ENCODE measurements around the gene CCDC83. TPM values are rescaled to one million over a fixed set of nuclear protein-coding genes. Genes with fewer than 3 reads are reported as not detected.

CCDC83 gene
- total RNA-seq, 2 experiments from 2014 or later = not detected

DNA sequence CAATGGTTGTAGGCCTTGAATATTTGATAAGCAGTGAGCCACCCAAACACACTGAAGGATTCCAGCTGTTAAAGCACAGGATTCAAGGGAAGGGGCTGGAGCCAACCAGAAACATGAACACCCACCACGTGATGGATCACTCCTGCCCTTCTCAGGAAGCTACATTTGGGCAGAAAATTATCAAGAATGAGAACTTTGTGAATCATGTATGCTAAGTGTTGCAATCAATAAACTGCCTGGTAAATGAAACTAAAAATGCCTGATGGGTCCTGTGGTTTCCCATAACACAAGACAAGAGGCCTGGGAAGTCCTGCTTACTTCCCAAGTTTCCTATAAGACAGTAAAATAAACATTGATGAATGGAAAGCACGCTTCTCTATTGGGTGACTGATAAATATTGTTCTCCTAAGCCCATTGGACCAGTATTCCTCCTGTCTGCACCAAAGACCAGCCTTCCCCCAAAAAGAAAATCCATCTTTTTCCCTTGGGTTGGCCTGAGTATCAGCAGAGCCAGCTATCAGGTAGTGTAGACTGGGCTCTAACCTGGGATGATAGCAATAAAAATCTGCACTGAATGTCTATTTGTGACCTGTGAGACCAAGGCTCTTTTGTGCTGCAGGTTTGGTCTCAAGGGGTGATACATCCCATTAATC is 98.4 kb downstream of the CCDC83 start:
- H3K9me3 Mint-ChIP-seq (ENCODE audit: low read depth) = peaks cover 26% of the 10 kb centered on the region
- ATAC-seq = no peak
- DNase-seq = no peak
- intact Hi-C loops (cut with DNase I, micrococcal nuclease) = no loop called here
- H3K4me1 Mint-ChIP-seq = peaks cover 17% of the 10 kb centered on the region
- POLR2A ChIA-PET = no interaction called here
- H3K4me3 Mint-ChIP-seq = no peak overlapping the region
- CTCF ChIA-PET = interaction anchor here (0.7 to 1.4 kb wide), 3 partner anchors 11 to 348 kb away, joined by 3 to 4 read pairs (median 3); partner anchors contain the start of gene HIKESHI
- no peak overlapping the region for H3K27ac Mint-ChIP-seq
- H3K36me3 Mint-ChIP-seq (ENCODE audit: low read depth) = peaks cover 57% of the 10 kb centered on the region
- no peaks in the 10 kb centered on the region for H3K27me3 Mint-ChIP-seq

DNA sequence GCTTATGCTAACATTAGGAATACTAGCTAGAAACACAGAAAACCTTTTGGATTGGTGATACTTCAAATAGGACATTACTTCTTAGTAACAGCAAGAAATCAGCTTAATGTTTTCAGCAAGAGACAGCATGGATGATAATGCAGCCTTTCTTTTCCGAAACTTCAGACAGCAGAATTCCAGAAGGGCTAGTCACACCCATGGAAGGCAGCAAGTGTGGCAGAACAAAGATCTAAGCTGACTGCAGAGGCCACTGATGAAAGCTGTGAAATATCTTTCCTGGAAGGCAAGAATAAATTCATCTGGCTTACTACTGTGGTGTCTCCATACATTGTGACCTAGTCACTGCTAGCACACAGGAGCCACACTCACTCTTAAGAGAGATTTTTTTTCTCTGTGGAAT is 100.3 kb downstream of the CCDC83 start:
- H3K4me1 Mint-ChIP-seq = peaks cover 5% of the 10 kb centered on the region
- ChIA-PET POLR2A (interaction anchor here (0.6 kb wide), 1 partner anchor 16 kb away, joined by 8 read pairs; no protein-coding TSS in a partner anchor), CTCF (interaction anchor here (0.6 to 2.1 kb wide), 3 partner anchors 8 to 16 kb away, joined by 3 to 5 read pairs (median 3); no protein-coding TSS in a partner anchor)
- no peak overlapping the region for H3K27ac Mint-ChIP-seq
- H3K9me3 Mint-ChIP-seq (ENCODE audit: low read depth) = peaks cover 25% of the 10 kb centered on the region
- intact Hi-C loops (cut with DNase I, micrococcal nuclease) = no loop called here
- no peak overlapping the region for H3K4me3 Mint-ChIP-seq
- no peaks in the 10 kb centered on the region for H3K27me3 Mint-ChIP-seq
- H3K36me3 Mint-ChIP-seq (ENCODE audit: low read depth) = peaks cover 72% of the 10 kb centered on the region
- no peak for DNase-seq
- ATAC-seq = no peak

DNA sequence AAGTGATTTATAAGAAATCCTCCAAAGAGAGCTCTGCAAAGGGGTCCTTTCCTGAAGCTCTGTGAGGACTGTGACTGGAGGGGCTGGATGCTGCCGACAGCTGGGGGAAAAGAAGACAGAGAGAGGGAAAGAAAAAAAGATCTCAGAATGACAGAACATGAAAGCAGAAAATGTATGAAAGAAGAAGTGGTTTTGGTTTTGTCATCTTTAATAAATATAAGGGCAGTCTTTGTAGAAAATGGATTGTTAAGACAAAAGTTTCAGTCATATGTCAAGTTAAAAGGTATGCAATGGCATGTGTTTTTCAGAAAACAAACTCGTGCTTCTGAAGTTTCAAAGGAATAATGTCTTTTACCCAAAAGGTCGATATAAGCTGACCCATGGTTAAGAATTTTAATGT is 105.5 kb downstream of the CCDC83 start:
- ChIA-PET CTCF (interaction anchor here (1.0 kb wide), 1 partner anchor 106 kb away, joined by 3 read pairs; no protein-coding TSS in a partner anchor), POLR2A (no interaction called here)
- no peak overlapping the region for H3K4me3 Mint-ChIP-seq
- H3K4me1 Mint-ChIP-seq = peaks cover 5% of the 10 kb centered on the region
- no peak for DNase-seq
- H3K27ac Mint-ChIP-seq = peak overlapping the region; percentile 38
- H3K9me3 Mint-ChIP-seq (ENCODE audit: low read depth) = peaks cover 3% of the 10 kb centered on the region
- peaks cover 76% of the 10 kb centered on the region for H3K36me3 Mint-ChIP-seq (ENCODE audit: low read depth)
- no peaks in the 10 kb centered on the region for H3K27me3 Mint-ChIP-seq
- intact Hi-C loops (cut with DNase I, micrococcal nuclease) = no loop called here
- ATAC-seq = no peak

DNA sequence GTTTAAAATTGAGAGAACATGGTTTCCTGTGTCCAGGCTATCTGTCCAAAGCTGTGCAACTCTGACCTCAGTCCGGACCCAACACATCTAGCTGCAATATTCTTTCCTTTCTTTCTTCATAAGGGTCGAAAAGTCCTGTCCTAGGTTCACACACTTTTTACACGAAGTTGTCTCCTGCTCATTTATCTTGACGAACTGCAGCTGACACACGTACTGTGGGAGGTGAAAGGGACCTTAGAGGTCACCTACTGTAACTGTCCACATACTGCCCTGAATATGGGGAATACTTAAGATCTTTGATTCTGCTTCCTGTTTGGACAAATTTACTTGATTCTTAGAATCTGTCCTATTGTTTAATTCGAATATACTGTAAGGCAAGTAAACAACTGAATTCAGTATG is 105.9 kb downstream of the CCDC83 start:
- peaks cover 5% of the 10 kb centered on the region for H3K4me1 Mint-ChIP-seq
- no peaks in the 10 kb centered on the region for H3K27me3 Mint-ChIP-seq
- intact Hi-C loops (cut with DNase I, micrococcal nuclease) = no loop called here
- no peak overlapping the region for H3K4me3 Mint-ChIP-seq
- H3K9me3 Mint-ChIP-seq (ENCODE audit: low read depth) = peaks cover 3% of the 10 kb centered on the region
- ChIA-PET CTCF (interaction anchor here (1.0 kb wide), 1 partner anchor 107 kb away, joined by 3 read pairs; no protein-coding TSS in a partner anchor), POLR2A (no interaction called here)
- ATAC-seq (no peak), DNase-seq (no peak)
- peaks cover 74% of the 10 kb centered on the region for H3K36me3 Mint-ChIP-seq (ENCODE audit: low read depth)
- H3K27ac Mint-ChIP-seq = peak overlapping the region; percentile 32

DNA sequence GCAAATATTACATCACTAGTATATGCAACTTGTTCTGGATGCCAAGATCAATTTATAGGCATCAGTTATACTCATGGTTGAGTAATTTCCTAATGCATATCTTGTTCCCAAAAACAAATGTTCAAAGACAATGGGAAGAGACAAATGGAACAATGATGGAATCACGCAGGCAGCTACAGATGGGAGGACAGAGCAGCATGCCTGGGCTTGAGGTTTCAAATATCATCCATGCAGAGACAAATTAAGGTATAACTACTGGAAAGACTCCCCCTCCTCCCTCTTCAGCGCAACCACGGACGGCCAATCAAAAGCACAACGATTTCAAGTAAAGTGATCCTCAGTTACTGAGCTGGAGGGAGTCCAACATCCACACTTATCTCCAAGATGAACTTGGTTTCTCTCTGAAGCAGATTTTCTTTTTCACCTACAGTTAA is 106.8 kb downstream of the CCDC83 start:
- H3K4me3 Mint-ChIP-seq = no peak overlapping the region
- ChIA-PET CTCF (no interaction called here), POLR2A (no interaction called here)
- ATAC-seq (no peak), DNase-seq (no peak)
- no peaks in the 10 kb centered on the region for H3K27me3 Mint-ChIP-seq
- no peaks in the 10 kb centered on the region for H3K9me3 Mint-ChIP-seq (ENCODE audit: low read depth)
- intact Hi-C loops (cut with DNase I, micrococcal nuclease) = no loop called here
- peaks cover 5% of the 10 kb centered on the region for H3K4me1 Mint-ChIP-seq
- no peak overlapping the region for H3K27ac Mint-ChIP-seq
- H3K36me3 Mint-ChIP-seq (ENCODE audit: low read depth) = peaks cover 72% of the 10 kb centered on the region

DNA sequence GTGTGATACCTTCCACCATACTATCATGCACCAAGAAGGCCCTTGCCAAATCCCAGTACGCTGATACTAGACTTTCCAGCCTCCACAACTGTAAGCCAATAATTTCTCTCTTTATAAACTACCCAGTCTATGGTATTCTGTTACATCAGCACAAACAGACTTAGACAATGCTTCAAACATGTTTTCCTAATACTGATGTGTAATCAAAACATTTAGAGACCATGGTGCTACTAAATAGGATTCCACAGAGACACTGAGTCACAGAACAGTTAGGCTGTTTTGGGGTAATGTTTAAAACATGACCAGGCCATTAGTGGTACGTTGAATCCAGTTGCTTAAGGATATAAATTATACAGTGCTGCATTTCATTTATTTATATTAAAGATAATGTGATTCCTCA is 110.0 kb downstream of the CCDC83 start:
- Mint-ChIP-seq H3K4me3 (no peak overlapping the region), H3K27me3 (no peaks in the 10 kb centered on the region), H3K4me1 (peaks cover 12% of the 10 kb centered on the region), H3K9me3 (ENCODE audit: low read depth) (no peaks in the 10 kb centered on the region), H3K27ac (no peak overlapping the region), H3K36me3 (ENCODE audit: low read depth) (peaks cover 63% of the 10 kb centered on the region)
- ATAC-seq (no peak), DNase-seq (no peak)
- intact Hi-C loops (cut with DNase I, micrococcal nuclease) = no loop called here
- POLR2A ChIA-PET = no interaction called here
- CTCF ChIA-PET = interaction anchor here (1.2 kb wide), 1 partner anchor 11 kb away, joined by 3 read pairs; no protein-coding TSS in a partner anchor

DNA sequence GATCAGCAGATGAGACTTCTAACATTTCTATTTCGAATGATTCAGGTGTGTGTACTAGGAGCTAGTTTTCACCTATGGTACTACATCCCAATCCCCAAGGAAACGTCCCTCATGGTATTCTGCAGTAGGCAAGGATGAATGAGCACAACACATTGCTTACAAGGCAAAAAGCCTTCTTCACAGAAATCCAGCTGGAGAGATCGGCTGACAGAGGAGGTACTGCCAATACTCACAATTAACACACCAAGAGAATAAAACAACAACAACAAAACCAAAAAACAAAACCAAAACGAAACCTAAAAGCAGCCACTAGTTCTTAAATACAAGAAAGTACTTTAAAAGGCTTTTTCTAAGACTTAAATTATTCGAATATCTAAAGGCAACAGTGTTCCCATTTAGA is 112.3 kb downstream of the CCDC83 start:
- H3K4me3 Mint-ChIP-seq = no peak overlapping the region
- no peaks in the 10 kb centered on the region for H3K9me3 Mint-ChIP-seq (ENCODE audit: low read depth)
- peaks cover 59% of the 10 kb centered on the region for H3K36me3 Mint-ChIP-seq (ENCODE audit: low read depth)
- H3K4me1 Mint-ChIP-seq = peaks cover 7% of the 10 kb centered on the region
- ATAC-seq (no peak), DNase-seq (no peak)
- peak overlapping the region; percentile 26 for H3K27ac Mint-ChIP-seq
- CTCF ChIA-PET = interaction anchor here (0.6 to 1.1 kb wide), 4 partner anchors 12 to 281 kb away, joined by 3 to 4 read pairs (median 3); no protein-coding TSS in a partner anchor
- H3K27me3 Mint-ChIP-seq = no peaks in the 10 kb centered on the region
- intact Hi-C loops (cut with DNase I, micrococcal nuclease) = no loop called here
- POLR2A ChIA-PET = no interaction called here

Other genes with a start within 250 kb of the CCDC83 start
- gene DLG2, start 228.0 kb upstream of the CCDC83 start, total RNA-seq = 1 to 10 TPM; 1.7 to 2.1 TPM
- 10 to 100 TPM; 62.7 to 74.2 TPM for gene TMEM126B, start 226.8 kb upstream of the CCDC83 start, total RNA-seq
- 10 to 100 TPM; 21.7 to 37.4 TPM for gene TMEM126A, start 207.4 kb upstream of the CCDC83 start, total RNA-seq
- gene CREBZF, start 190.3 kb upstream of the CCDC83 start, total RNA-seq = 10 to 100 TPM; 30.4 to 35.9 TPM
- not detected for gene CCDC89, start 169.2 kb upstream of the CCDC83 start, total RNA-seq
- gene SYTL2, start 44.2 kb upstream of the CCDC83 start, total RNA-seq = 1 to 10 TPM; 5.2 to 6.8 TPM
- gene PICALM, start 213.7 kb downstream of the CCDC83 start, total RNA-seq = 10 to 100 TPM; 63.8 to 88.3 TPM